ENCODE data around the gene SUSD1.

Gene SUSD1

GRCh38 chr9:112072721-112073638 lies 102.1 kb downstream of the SUSD1 start:
- no peak overlapping the region for H3K4me3 ChIP-seq (ENCODE audit: low read depth, low read length)
- no peak for TF ChIP-seq CTCF (IDR thresholded peaks at IDR 0.05; ENCODE audit: borderline replicate concordance, insufficient read depth, low read depth, low read length)

GRCh38 chr9:112069318-112070169 lies 105.6 kb downstream of the SUSD1 start:
- no peak overlapping the region for H3K4me3 ChIP-seq (ENCODE audit: low read depth, low read length)
- TF ChIP-seq CTCF (IDR thresholded peaks at IDR 0.05; ENCODE audit: borderline replicate concordance, insufficient read depth, low read depth, low read length) = no peak

- no peak overlapping the region for H3K4me3 ChIP-seq (ENCODE audit: low read depth, low read length)
- TF ChIP-seq CTCF (IDR thresholded peaks at IDR 0.05; ENCODE audit: borderline replicate concordance, insufficient read depth, low read depth, low read length) = no peak
Measured at GRCh38 chr9:112065806-112066606, 109.1 kb downstream of the SUSD1 start.

- H3K4me3 ChIP-seq (ENCODE audit: low read depth, low read length) = no peak overlapping the region
- TF ChIP-seq CTCF (IDR thresholded peaks at IDR 0.05; ENCODE audit: borderline replicate concordance, insufficient read depth, low read depth, low read length) = no peak
Measured at GRCh38 chr9:112064871-112065270, 110.2 kb downstream of the SUSD1 start.

- TF ChIP-seq CTCF (IDR thresholded peaks at IDR 0.05; ENCODE audit: borderline replicate concordance, insufficient read depth, low read depth, low read length) = no peak
Measured at GRCh38 chr9:112063586-112063985, 111.5 kb downstream of the SUSD1 start.

GRCh38 chr9:112063151-112063550 lies 111.9 kb downstream of the SUSD1 start:
- no peak overlapping the region for H3K4me3 ChIP-seq (ENCODE audit: low read depth, low read length)
- TF ChIP-seq CTCF (IDR thresholded peaks at IDR 0.05; ENCODE audit: borderline replicate concordance, insufficient read depth, low read depth, low read length) = no peak

More at GRCh38 chr9:112063586-112063985, 111.5 kb downstream of the SUSD1 start:
- no peak overlapping the region for H3K4me3 ChIP-seq (ENCODE audit: low read depth, low read length)
